Naive thymus-derived CD4-positive, alpha-beta T cell (primary cell): ENCODE results near the gene OR52E5. TPM values are rescaled to one million over a fixed set of nuclear protein-coding genes. Genes with fewer than 3 reads are reported as not detected.

Experiments used
- ATAC-seq: fragments of 150-1000 bp; cut with Tn5 transposase; 2 replicates; pipeline ENCODE4 v1.10.0; 2021; ENCODE audit warnings: mild to moderate bottlenecking, moderate library complexity
- CTCF ChIA-PET: fragments of 350-600 bp; sonication (Branson Sonifier 250); formaldehyde crosslinking; loops from one replicate; lab custom pipeline; 2021; ENCODE audit warnings: antibody characterized with exemption; lab: Charles Lee
- POLR2A ChIA-PET: fragments of 350-600 bp; sonication (Branson Sonifier 250); formaldehyde crosslinking; loops from one replicate; lab custom pipeline; 2021; ENCODE audit warnings: antibody characterized with exemption, inconsistent platforms; lab: Charles Lee
- DNase-seq, 9 donors: peaks; one replicate each; pipeline versions ENCODE4 v3.0.0 to v3.0.0-alpha.2; 2020 to 2022; ENCODE audit warnings: mixed read lengths in 1 of 9
- H3K27ac ChIP-seq: one replicate; pipeline ENCODE4 v1.7.0; 2013; ENCODE audit warnings: mild to moderate bottlenecking, low read depth, low read length, moderate library complexity
- H3K27me3 ChIP-seq, 2 donors: one replicate each; pipeline ENCODE4 v1.7.0; 2013; ENCODE audit warnings: low read length in 2 of 2, mild to moderate bottlenecking in 2 of 2, moderate library complexity in 2 of 2; ENCODE audit not compliant: control insufficient read depth in 2 of 2, insufficient read depth in 2 of 2
- H3K36me3 ChIP-seq, 3 experiments: 1 replicate in 2 of 3; 2 replicates in 1 of 3; pipeline ENCODE4 v1.7.0; 2013; ENCODE audit warnings: low read length in 3 of 3, mild to moderate bottlenecking in 3 of 3, moderate library complexity in 1 of 3; ENCODE audit not compliant: insufficient read depth in 3 of 3, control insufficient read depth in 2 of 3
- H3K4me1 ChIP-seq, 2 donors: one replicate each; pipeline ENCODE4 v1.7.0; 2013; ENCODE audit warnings: low read length in 2 of 2, mild to moderate bottlenecking in 2 of 2, moderate library complexity in 1 of 2; ENCODE audit not compliant: control insufficient read depth in 2 of 2, insufficient read depth in 2 of 2
- H3K4me3 ChIP-seq: 2 replicates; pipeline ENCODE4 v1.7.0; 2013; ENCODE audit warnings: mild to moderate bottlenecking, low read length
- H3K9me3 ChIP-seq, 3 experiments: 1 replicate in 2 of 3; 2 replicates in 1 of 3; pipeline ENCODE4 v1.7.0; 2013; ENCODE audit warnings: low read length in 3 of 3; ENCODE audit not compliant: control insufficient read depth in 2 of 3
- H3K27ac Mint-ChIP-seq, 9 donors: one replicate each; pipeline ENCODE4 v1.8.0; 2020 to 2022; ENCODE audit warnings: mixed read lengths in 9 of 9, mild to moderate bottlenecking in 8 of 9, moderate library complexity in 5 of 9, inconsistent platforms in 2 of 9
- H3K27me3 Mint-ChIP-seq, 5 donors: one replicate each; pipeline ENCODE4 v1.8.0; 2021 to 2022; ENCODE audit warnings: mixed read lengths in 5 of 5, mild to moderate bottlenecking in 1 of 5
- H3K36me3 Mint-ChIP-seq, 5 donors: one replicate each; pipeline ENCODE4 v1.8.0; 2020 to 2022; ENCODE audit warnings: mixed read lengths in 5 of 5, mild to moderate bottlenecking in 3 of 5, inconsistent platforms in 1 of 5
- H3K4me1 Mint-ChIP-seq, 7 donors: one replicate each; pipeline ENCODE4 v1.8.0; 2020 to 2022; ENCODE audit warnings: mixed read lengths in 7 of 7, mild to moderate bottlenecking in 3 of 7, inconsistent platforms in 1 of 7
- H3K4me3 Mint-ChIP-seq, 10 donors: one replicate each; pipeline ENCODE4 v1.8.0; 2020 to 2022; ENCODE audit warnings: mild to moderate bottlenecking in 10 of 10, mixed read lengths in 10 of 10, moderate library complexity in 6 of 10, inconsistent platforms in 2 of 10
- H3K9me3 Mint-ChIP-seq, 11 donors: one replicate each; pipeline ENCODE4 v1.8.0; 2020 to 2022; ENCODE audit warnings: mixed read lengths in 11 of 11, mild to moderate bottlenecking in 4 of 11, inconsistent platforms in 1 of 11, moderate library complexity in 1 of 11
- intact Hi-C, 2 donors: fragments of 100-400 bp; cut with micrococcal nuclease; formaldehyde crosslinking; loops; one replicate each; pipeline ENCODE4 v1.15.1; 2023
- polyA plus RNA-seq, 2 donors: library from polyadenylated mRNA; unstranded; fragments of 300-500 nt; fragmentation: Illumina TruSeq; gene quantifications; one replicate each; pipeline ENCODE4 v1.2.3, GENCODE V29; 2021
- total RNA-seq, 6 experiments: library from RNA in 5 of 6; stranded (reverse) in 5 of 6; gene quantifications; 1 replicate in 5 of 6; 2 replicates in 1 of 6; pipeline ENCODE4 v1.2.3 and lab custom pipeline; 2021 to 2026

OR52E5 gene
- total RNA-seq (not detected), polyA plus RNA-seq (not detected), total RNA-seq (lab: John Stamatoyannopoulos, UW) (not detected)

- Mint-ChIP-seq H3K4me3 (no peak within 1 kb of the TSS), H3K36me3 (no peaks in the 10 kb centered on the region), H3K4me1 (no peaks in the 10 kb centered on the region), H3K27me3 (peaks cover 0 to 23% (median 13%) of the 10 kb centered on the region in 5 donors), H3K27ac (no peak within 1 kb of the TSS), H3K9me3 (no peaks in the 10 kb centered on the region)
- Histone ChIP-seq H3K36me3 (no peaks in the 10 kb centered on the region), H3K4me1 (no peaks in the 10 kb centered on the region), H3K27ac (no peak within 1 kb of the TSS), H3K9me3 (no peaks in the 10 kb centered on the region), H3K27me3 (peaks cover 0 to 5% of the 10 kb centered on the region in 2 donors), H3K4me3 (no peak within 1 kb of the TSS)
- intact Hi-C loops: loop anchor here (5.0 to 10.0 kb wide), 3 partner anchors 211 to 766 kb away; no protein-coding TSS in a partner anchor
- CTCF ChIA-PET: interaction anchor here (0.6 kb wide), 1 partner anchor 768 kb away, joined by 4 read pairs; no protein-coding TSS in a partner anchor
- POLR2A ChIA-PET: no interaction called here
- no peak for DNase-seq
- no peak for ATAC-seq
Observed at GRCh38 chr11:5892908-5893307, at the start of gene OR52E5. Gene OR52E5 (plus strand): TSS chr11:5893208. CDS start chr11:5900777, 7,569 bp downstream.

- Histone ChIP-seq H3K4me3 (no peak overlapping the region), H3K4me1 (no peaks in the 10 kb centered on the region), H3K36me3 (no peaks in the 10 kb centered on the region), H3K27me3 (no peaks in the 10 kb centered on the region), H3K27ac (no peak overlapping the region), H3K9me3 (no peaks in the 10 kb centered on the region)
- ATAC-seq: no peak
- ChIA-PET POLR2A (no interaction called here), CTCF (no interaction called here)
- Mint-ChIP-seq H3K27me3 (peaks cover 0 to 10% (median 2%) of the 10 kb centered on the region in 5 donors), H3K9me3 (no peaks in the 10 kb centered on the region), H3K27ac (no peak overlapping the region), H3K4me3 (no peak overlapping the region), H3K36me3 (no peaks in the 10 kb centered on the region), H3K4me1 (no peaks in the 10 kb centered on the region)
- intact Hi-C loops: no loop called here
- no peak for DNase-seq
Observed at GRCh38 chr11:5846701-5847100, 46.3 kb upstream of the OR52E5 start.

- no peaks in the 10 kb centered on the region for H3K36me3 Mint-ChIP-seq
- Histone ChIP-seq H3K9me3 (no peaks in the 10 kb centered on the region), H3K27me3 (no peaks in the 10 kb centered on the region), H3K4me3 (no peak overlapping the region), H3K4me1 (no peaks in the 10 kb centered on the region), H3K36me3 (no peaks in the 10 kb centered on the region), H3K27ac (no peak overlapping the region)
- CTCF ChIA-PET: no interaction called here
- H3K27ac Mint-ChIP-seq: no peak overlapping the region
- intact Hi-C loops: no loop called here
- POLR2A ChIA-PET: no interaction called here
- no peak for DNase-seq
- peaks cover 0 to 2% (median 0%) of the 10 kb centered on the region in 11 donors for H3K9me3 Mint-ChIP-seq
- H3K4me3 Mint-ChIP-seq: no peak overlapping the region
- H3K27me3 Mint-ChIP-seq: peaks cover under 1 to 10% (median 4%) of the 10 kb centered on the region in 5 donors
- H3K4me1 Mint-ChIP-seq: no peaks in the 10 kb centered on the region
- no peak for ATAC-seq
Observed at GRCh38 chr11:5847711-5848110, 45.3 kb upstream of the OR52E5 start.

- no peak for DNase-seq
- Mint-ChIP-seq H3K27ac (no peak overlapping the region), H3K36me3 (no peaks in the 10 kb centered on the region), H3K27me3 (peaks cover 8 to 33% (median 23%) of the 10 kb centered on the region in 5 donors), H3K4me1 (no peaks in the 10 kb centered on the region), H3K9me3 (peaks cover 0 to 7% (median 0%) of the 10 kb centered on the region in 11 donors), H3K4me3 (no peak overlapping the region)
- no peaks in the 10 kb centered on the region for H3K36me3 ChIP-seq
- ChIA-PET POLR2A (no interaction called here), CTCF (no interaction called here)
- H3K4me1 ChIP-seq: no peaks in the 10 kb centered on the region
- H3K27me3 ChIP-seq: peaks cover 0 to 4% of the 10 kb centered on the region in 2 donors
- no peak overlapping the region for H3K4me3 ChIP-seq
- H3K27ac ChIP-seq: no peak overlapping the region
- H3K9me3 ChIP-seq: no peaks in the 10 kb centered on the region
- no peak for ATAC-seq
- intact Hi-C loops: no loop called here
Observed at GRCh38 chr11:5851002-5851401, 42.0 kb upstream of the OR52E5 start.

- DNase-seq (no peak), ATAC-seq (no peak)
- no peak within 1 kb of the TSS for H3K4me3 Mint-ChIP-seq
- CTCF ChIA-PET: no interaction called here
- no peak within 1 kb of the TSS for H3K27ac ChIP-seq
- no peak within 1 kb of the TSS for H3K27ac Mint-ChIP-seq
- POLR2A ChIA-PET: no interaction called here
- no peaks in the 10 kb centered on the region for H3K36me3 Mint-ChIP-seq
- no peaks in the 10 kb centered on the region for H3K9me3 ChIP-seq
- H3K4me3 ChIP-seq: no peak within 1 kb of the TSS
- peaks cover 0 to 4% of the 10 kb centered on the region in 2 donors for H3K27me3 ChIP-seq
- H3K36me3 ChIP-seq: no peaks in the 10 kb centered on the region
- no peaks in the 10 kb centered on the region for H3K4me1 Mint-ChIP-seq
- intact Hi-C loops: no loop called here
- no peaks in the 10 kb centered on the region for H3K4me1 ChIP-seq
- peaks cover 4 to 49% (median 31%) of the 10 kb centered on the region in 5 donors for H3K27me3 Mint-ChIP-seq
- peaks cover 0 to 7% (median 0%) of the 10 kb centered on the region in 11 donors for H3K9me3 Mint-ChIP-seq
Observed at GRCh38 chr11:5857590-5857989, 35.4 kb upstream of the OR52E5 start, which contains the start of gene OR52E8. Gene OR52E8 (minus strand): TSS chr11:5857690. CDS start chr11:5857690, 0 bp downstream.

GRCh38 chr11:5865826-5866225, 27.2 kb upstream of the OR52E5 start:
- Mint-ChIP-seq H3K4me1 (no peaks in the 10 kb centered on the region), H3K27me3 (peaks cover 2 to 46% (median 28%) of the 10 kb centered on the region in 5 donors), H3K36me3 (no peaks in the 10 kb centered on the region), H3K27ac (no peak overlapping the region), H3K9me3 (peaks cover 0 to 11% (median 3%) of the 10 kb centered on the region in 11 donors), H3K4me3 (no peak overlapping the region)
- ChIA-PET CTCF (no interaction called here), POLR2A (no interaction called here)
- ATAC-seq: no peak
- intact Hi-C loops: no loop called here
- Histone ChIP-seq H3K9me3 (no peaks in the 10 kb centered on the region), H3K4me3 (no peak overlapping the region), H3K27ac (no peak overlapping the region), H3K27me3 (no peaks in the 10 kb centered on the region), H3K4me1 (no peaks in the 10 kb centered on the region), H3K36me3 (no peaks in the 10 kb centered on the region)
- no peak for DNase-seq

GRCh38 chr11:5878564-5878963, 14.4 kb upstream of the OR52E5 start:
- H3K4me1 Mint-ChIP-seq: no peaks in the 10 kb centered on the region

More at GRCh38 chr11:5878564-5878963, 14.4 kb upstream of the OR52E5 start:
- intact Hi-C loops: no loop called here
- POLR2A ChIA-PET: no interaction called here
- Mint-ChIP-seq H3K9me3 (peaks cover 0 to 4% (median 0%) of the 10 kb centered on the region in 11 donors), H3K27ac (no peak overlapping the region), H3K27me3 (peaks cover 0 to 18% (median 5%) of the 10 kb centered on the region in 5 donors), H3K4me3 (no peak overlapping the region), H3K36me3 (no peaks in the 10 kb centered on the region)
- CTCF ChIA-PET: no interaction called here
- DNase-seq (no peak), ATAC-seq (no peak)
- Histone ChIP-seq H3K4me1 (no peaks in the 10 kb centered on the region), H3K27me3 (no peaks in the 10 kb centered on the region), H3K4me3 (no peak overlapping the region), H3K36me3 (no peaks in the 10 kb centered on the region), H3K27ac (no peak overlapping the region), H3K9me3 (no peaks in the 10 kb centered on the region)
